BLaER1 (cell line): ENCODE results near the gene NPY2R.

Source experiments
- H3K27ac ChIP-seq: shearing (Covaris generic); formaldehyde crosslinking; 2 replicates; pipeline ENCODE4 v1.8.1; 2022
- H3K27me3 ChIP-seq: shearing (Covaris generic); formaldehyde crosslinking; 2 replicates; pipeline ENCODE4 v1.8.1; 2022
- H3K36me3 ChIP-seq: shearing (Covaris generic); formaldehyde crosslinking; 2 replicates; pipeline ENCODE4 v1.8.1; 2022
- H3K4me1 ChIP-seq: shearing (Covaris generic); formaldehyde crosslinking; 2 replicates; pipeline ENCODE4 v1.8.1; 2022
- H3K4me2 ChIP-seq: shearing (Covaris generic); formaldehyde crosslinking; 2 replicates; pipeline ENCODE4 v1.8.1; 2022
- H3K4me3 ChIP-seq: shearing (Covaris generic); formaldehyde crosslinking; 2 replicates; pipeline ENCODE4 v1.8.1; 2022
- H3K9ac ChIP-seq: shearing (Covaris generic); formaldehyde crosslinking; 2 replicates; pipeline ENCODE4 v1.8.1; 2022
- H3K9me3 ChIP-seq: shearing (Covaris generic); formaldehyde crosslinking; 2 replicates; pipeline ENCODE4 v1.8.1; 2022
- H4K20me1 ChIP-seq: shearing (Covaris generic); formaldehyde crosslinking; 2 replicates; pipeline ENCODE4 v1.8.1; 2022
- Cebpa-rat ChIP-seq: shearing (Covaris generic); IDR thresholded peaks from 2 replicates; pipeline ENCODE4 v1.8.1; 2022

NPY2R gene

DNA sequence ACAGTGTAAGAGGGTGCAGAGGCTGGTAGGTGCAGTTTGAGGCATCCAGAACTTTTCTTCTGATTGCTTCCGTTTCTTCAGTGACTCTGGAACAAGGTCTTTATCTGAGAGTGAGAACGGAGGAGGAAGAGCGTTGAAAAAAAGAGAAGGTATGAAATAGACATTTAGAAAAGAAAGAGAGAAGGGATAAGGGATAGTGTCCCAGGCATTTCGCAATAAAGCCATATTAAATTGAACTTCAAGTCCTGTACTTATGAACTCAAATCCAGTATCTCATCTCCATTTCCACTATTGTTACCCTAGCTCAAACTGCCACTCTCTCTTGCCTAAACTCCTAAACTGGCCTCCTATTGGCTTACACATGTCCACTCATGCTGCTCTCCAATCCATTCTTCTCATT, 36.7 kb downstream of the NPY2R start:
- Histone ChIP-seq H3K4me2 (no peak overlapping the region), H3K9me3 (no peaks in the 10 kb centered on the region), H3K4me1 (no peaks in the 10 kb centered on the region), H3K27ac (no peak overlapping the region), H3K9ac (no peak overlapping the region), H4K20me1 (no peaks in the 10 kb centered on the region), H3K36me3 (no peaks in the 10 kb centered on the region), H3K4me3 (no peak overlapping the region), H3K27me3 (no peaks in the 10 kb centered on the region)
- TF ChIP-seq Cebpa-rat: peak; percentile 48; the same call in 1 of the 2 replicates

DNA sequence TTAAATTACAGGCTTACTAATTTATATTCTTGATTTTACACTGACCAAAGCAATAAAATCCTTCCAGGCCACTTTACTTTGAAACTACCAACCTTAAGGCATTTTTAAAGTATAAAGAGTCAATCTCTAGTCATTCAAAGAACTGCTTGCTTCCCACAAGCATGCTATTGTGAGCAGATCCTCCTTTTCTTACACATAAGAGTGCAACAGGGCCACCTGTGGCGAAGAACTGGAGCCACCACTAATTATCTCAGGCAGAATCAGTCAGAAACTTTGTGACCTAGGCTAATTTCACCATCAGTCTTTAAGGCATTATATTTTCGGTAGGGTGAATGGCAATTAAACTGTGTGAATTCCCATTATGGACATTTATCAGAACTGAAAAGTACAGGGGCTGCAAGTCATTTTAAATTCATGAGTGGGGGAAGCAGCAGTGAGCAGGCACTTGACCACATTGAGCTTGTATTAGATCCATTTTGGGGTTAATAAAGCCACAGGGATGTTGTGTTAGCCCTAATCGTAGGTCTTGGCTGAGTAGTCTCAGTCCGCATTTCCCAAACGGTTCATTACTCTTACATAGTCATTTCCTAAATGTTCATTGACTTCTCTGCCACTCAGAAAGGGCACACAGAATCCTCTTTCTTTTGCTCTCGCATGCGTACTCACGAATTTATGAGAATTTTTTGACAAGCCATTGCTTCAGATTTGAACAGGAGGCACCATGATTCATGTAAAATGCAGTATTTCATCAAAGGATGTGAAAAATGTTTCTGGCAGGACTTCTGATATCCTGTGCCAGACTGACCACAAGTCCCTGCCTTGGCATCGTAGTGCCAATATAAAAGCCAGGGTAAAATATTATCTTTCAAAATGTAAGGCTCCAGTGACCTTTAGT, 39.8 kb downstream of the NPY2R start:
- Histone ChIP-seq H3K27me3 (no peaks in the 10 kb centered on the region), H3K4me2 (no peak overlapping the region), H3K9ac (no peak overlapping the region), H3K27ac (no peak overlapping the region), H4K20me1 (no peaks in the 10 kb centered on the region), H3K4me1 (no peaks in the 10 kb centered on the region), H3K9me3 (no peaks in the 10 kb centered on the region), H3K4me3 (no peak overlapping the region), H3K36me3 (no peaks in the 10 kb centered on the region)
- no peak for TF ChIP-seq Cebpa-rat

DNA sequence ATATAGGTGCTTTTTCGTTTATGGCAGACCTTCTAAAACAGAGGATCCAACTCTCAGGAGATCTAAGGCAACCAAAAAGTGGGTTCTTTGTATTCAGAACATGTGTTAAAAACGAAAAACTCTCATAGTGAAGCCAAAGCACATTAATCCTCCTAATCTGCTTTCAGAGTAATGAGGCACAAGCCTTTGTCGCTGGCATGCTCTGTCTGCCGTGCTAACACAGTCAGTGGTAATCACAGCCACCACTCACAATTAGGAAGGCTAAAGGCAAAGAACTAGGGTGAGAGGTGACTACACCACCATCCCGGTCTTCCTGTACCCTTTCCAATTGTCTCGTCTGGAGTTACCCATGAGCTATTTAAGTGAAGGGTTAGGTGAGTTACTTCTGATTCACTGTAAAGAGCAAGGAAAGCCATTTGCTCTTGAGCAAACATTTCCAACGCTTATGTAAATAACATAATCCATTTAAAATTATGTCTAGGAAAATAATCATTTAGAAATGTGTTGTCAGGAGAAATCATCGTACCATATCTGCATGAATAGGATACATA, 40.7 kb downstream of the NPY2R start:
- Histone ChIP-seq H3K9ac (no peak overlapping the region), H3K36me3 (no peaks in the 10 kb centered on the region), H3K4me3 (no peak overlapping the region), H3K9me3 (no peaks in the 10 kb centered on the region), H3K4me1 (no peaks in the 10 kb centered on the region), H3K27me3 (no peaks in the 10 kb centered on the region), H4K20me1 (no peaks in the 10 kb centered on the region), H3K27ac (no peak overlapping the region), H3K4me2 (no peak overlapping the region)
- no peak for TF ChIP-seq Cebpa-rat

DNA sequence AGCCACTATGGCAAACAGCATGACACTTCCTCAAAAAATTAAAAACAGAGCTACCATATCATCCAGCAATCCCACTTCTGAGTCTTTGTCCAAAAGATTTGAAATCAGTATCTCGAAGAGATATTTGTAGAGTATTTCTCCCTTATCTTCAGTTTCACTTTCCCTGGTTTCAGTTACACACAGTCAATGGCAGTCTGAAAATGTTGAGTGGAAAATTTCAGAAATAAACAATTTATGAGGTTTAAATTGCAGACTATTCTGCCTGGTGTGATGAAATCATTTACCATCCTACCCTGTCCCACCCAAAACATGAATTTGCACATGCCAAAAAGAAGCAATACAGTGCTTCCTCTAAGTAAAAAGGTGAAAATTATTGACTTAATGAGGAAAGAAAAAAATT, 43.9 kb downstream of the NPY2R start:
- no peaks in the 10 kb centered on the region for H3K27me3 ChIP-seq
- H3K9ac ChIP-seq: no peak overlapping the region
- H3K4me2 ChIP-seq: no peak overlapping the region
- no peaks in the 10 kb centered on the region for H3K9me3 ChIP-seq
- TF ChIP-seq Cebpa-rat: no peak
- no peaks in the 10 kb centered on the region for H4K20me1 ChIP-seq
- no peaks in the 10 kb centered on the region for H3K36me3 ChIP-seq
- H3K4me1 ChIP-seq: no peaks in the 10 kb centered on the region
- H3K27ac ChIP-seq: no peak overlapping the region
- no peak overlapping the region for H3K4me3 ChIP-seq

DNA sequence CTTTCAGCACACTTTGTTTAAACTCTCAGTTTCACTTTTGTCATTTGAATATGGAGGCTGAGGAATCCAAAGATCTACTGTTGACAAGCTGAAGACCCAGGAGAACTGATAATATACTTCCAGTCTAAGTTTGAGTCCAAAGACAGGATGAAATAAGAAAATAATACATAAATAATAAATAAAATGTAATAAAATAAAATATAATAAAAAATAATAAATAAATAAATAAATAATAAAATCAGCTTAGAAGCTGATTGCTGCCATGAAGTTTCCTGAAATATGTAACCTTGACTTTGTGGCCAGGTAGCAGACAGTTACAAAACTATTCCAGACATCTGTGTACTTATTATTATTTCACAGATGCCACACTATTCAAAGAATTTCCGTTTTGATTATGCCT, 55.0 kb downstream of the NPY2R start:
- Histone ChIP-seq H3K4me1 (no peaks in the 10 kb centered on the region), H3K4me3 (no peak overlapping the region), H4K20me1 (no peaks in the 10 kb centered on the region), H3K27me3 (no peaks in the 10 kb centered on the region), H3K27ac (no peak overlapping the region), H3K9me3 (no peaks in the 10 kb centered on the region), H3K9ac (no peak overlapping the region), H3K4me2 (no peak overlapping the region), H3K36me3 (no peaks in the 10 kb centered on the region)
- TF ChIP-seq Cebpa-rat: no peak

DNA sequence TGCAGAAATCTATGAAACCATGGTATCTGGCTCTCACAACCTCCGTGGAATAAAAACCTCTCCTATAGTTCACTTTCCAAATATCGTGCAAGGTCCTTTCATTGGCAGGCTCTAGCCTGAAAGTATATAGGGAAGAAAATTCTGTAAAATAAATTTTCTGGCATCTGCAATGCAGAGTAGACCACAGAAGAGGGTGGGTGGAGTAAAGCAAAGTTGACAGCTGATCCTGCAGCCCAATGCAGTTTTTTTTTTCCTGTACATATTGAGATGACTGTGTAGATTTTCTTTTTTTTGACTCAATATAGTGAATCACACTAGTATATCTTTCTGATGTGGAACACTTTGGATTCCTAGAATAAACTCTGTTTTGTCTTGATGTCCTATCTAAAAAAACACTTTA, 56.7 kb downstream of the NPY2R start:
- Histone ChIP-seq H3K4me2 (no peak overlapping the region), H3K9ac (no peak overlapping the region), H3K36me3 (no peaks in the 10 kb centered on the region), H3K4me3 (no peak overlapping the region), H3K9me3 (no peaks in the 10 kb centered on the region), H3K4me1 (no peaks in the 10 kb centered on the region), H4K20me1 (no peaks in the 10 kb centered on the region), H3K27me3 (no peaks in the 10 kb centered on the region), H3K27ac (no peak overlapping the region)
- no peak for TF ChIP-seq Cebpa-rat
